GM19397 (cell line): ENCODE results near the gene SLC4A7.

Experiments
- ATAC-seq: cut with Tn5 transposase; IDR thresholded peaks from one replicate; pipeline ENCODE4 v1.9.1; 2021; ENCODE audit warnings: mild to moderate bottlenecking, moderate library complexity; ENCODE audit not compliant: unreplicated experiment

SLC4A7 gene

GRCh38 chr3:27368831-27369607, 115.2 kb downstream of the SLC4A7 start, which contains the start of gene NEK10:
NEK10 (minus strand) TSS chr3:27369383; CDS start chr3:27352882, 16,501 bp downstream.
- peak; percentile 100 for ATAC-seq

GRCh38 chr3:27366062-27366591, 118.1 kb downstream of the SLC4A7 start:
- ATAC-seq = no peak

- ATAC-seq = peak; percentile 54
These were observed 123.8 kb downstream of the SLC4A7 start for GRCh38 chr3:27360113-27361078.

GRCh38 chr3:27358372-27358771, 125.8 kb downstream of the SLC4A7 start:
- no peak for ATAC-seq

- peak; percentile 83 for ATAC-seq
These were observed 126.4 kb downstream of the SLC4A7 start for GRCh38 chr3:27357665-27358258.

GRCh38 chr3:27356976-27357375, 127.2 kb downstream of the SLC4A7 start:
- no peak for ATAC-seq

GRCh38 chr3:27354588-27355203, 129.5 kb downstream of the SLC4A7 start:
- no peak for ATAC-seq

- ATAC-seq = no peak
These were observed 130.0 kb downstream of the SLC4A7 start for GRCh38 chr3:27354161-27354560.

GRCh38 chr3:27353221-27353620, 131.0 kb downstream of the SLC4A7 start:
- ATAC-seq = no peak

- no peak for ATAC-seq
These were observed 132.1 kb downstream of the SLC4A7 start for GRCh38 chr3:27352047-27352446.

- no peak for ATAC-seq
These were observed 134.4 kb downstream of the SLC4A7 start for GRCh38 chr3:27349832-27350231.

- no peak for ATAC-seq
These were observed 138.0 kb downstream of the SLC4A7 start for GRCh38 chr3:27345959-27346865.

GRCh38 chr3:27345493-27345892, 138.7 kb downstream of the SLC4A7 start:
- no peak for ATAC-seq

- no peak for ATAC-seq
These were observed 139.1 kb downstream of the SLC4A7 start for GRCh38 chr3:27345045-27345444.

GRCh38 chr3:27344192-27344591, 140.0 kb downstream of the SLC4A7 start:
- ATAC-seq = no peak

GRCh38 chr3:27342267-27342666, 141.9 kb downstream of the SLC4A7 start:
- ATAC-seq = no peak

GRCh38 chr3:27340534-27340933, 143.7 kb downstream of the SLC4A7 start:
- peak; percentile 79 for ATAC-seq

- no peak for ATAC-seq
These were observed 148.6 kb downstream of the SLC4A7 start for GRCh38 chr3:27335571-27335970.

- no peak for ATAC-seq
These were observed 150.3 kb downstream of the SLC4A7 start for GRCh38 chr3:27333843-27334242.
